Activated T-cell treated with anti-CD3 and anti-CD28 coated beads for 24 hours (primary cell): ENCODE measurements around the gene KIF16B.

Source experiments
- DNase-seq: peaks from one replicate; pipeline ENCODE4 v3.0.0-alpha.2; 2020; ENCODE audit warnings: low read depth

Gene KIF16B

DNA sequence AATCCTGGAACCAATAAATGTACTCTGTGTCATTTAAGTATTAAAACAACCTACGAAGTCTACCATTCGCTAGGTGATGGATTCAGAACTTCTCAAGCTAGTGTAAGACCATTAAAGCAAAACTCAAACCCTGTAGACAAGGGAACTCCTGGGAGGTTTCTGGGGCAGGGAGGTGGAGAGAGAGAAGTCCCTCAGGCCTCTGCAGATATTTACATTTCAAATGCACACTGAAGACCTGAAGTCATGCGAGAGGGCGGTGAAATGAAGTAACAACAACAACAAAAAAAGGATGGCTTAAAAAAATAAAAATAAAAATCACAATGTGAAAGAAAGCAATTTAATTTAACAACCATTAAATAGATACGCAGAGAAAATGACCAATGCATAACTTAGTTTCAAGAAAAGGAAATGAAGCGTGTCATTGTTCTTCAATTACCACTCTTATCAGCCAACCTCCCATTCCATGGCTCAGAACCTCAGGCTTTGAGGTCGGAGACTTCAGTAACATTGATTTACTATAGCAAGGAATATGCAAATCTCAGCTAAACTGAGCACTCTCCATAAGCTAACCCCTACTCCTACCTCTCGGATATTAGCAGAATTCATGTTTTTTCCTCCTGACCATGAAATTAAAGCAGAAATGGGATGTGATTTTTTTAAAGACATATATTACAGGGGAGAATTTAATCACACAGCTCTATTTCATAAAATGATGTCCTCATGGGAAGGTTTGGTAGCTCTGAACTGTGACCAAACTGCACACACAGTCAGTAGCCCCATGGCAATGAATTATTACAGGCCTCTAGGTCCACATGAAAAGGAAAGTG, 140.6 kb downstream of the KIF16B start:
- no peak for DNase-seq

DNA sequence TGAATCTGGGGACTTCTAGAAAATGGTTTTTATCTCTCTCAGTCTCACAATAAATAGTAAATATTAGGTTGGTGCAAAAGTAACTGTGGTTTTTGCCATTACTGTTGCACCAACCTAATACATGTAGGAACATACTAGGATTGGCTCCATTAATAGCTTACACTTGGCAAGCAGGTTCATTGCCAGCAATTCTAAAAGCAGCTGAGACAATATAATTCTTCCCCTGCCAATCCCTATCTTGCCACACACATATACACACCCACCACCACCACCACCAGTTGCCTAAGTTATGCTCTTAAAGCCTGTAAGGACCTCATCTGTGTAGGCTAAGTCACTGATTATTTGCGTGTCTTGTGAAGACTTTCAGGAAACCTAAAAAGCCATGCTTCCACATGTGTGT, 145.1 kb downstream of the KIF16B start:
- no peak for DNase-seq

DNA sequence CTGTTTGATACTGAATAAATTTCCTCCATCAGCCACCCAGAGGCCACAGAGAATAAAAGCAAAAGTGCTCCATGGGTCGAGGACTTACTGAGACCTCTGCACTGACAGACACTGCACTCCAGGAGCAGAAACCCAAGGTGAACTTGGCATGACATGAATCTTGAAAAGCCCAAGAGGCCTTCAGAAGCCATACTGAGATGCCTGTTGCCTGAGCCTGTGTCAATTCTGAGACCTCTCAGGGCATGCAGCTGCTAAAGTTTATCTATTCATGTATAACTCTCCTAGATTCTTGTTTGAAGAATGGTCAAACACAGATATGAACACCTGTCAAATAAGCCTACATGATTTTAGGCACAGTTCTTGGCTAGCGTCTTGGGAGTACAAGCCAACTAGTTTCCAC, 145.7 kb downstream of the KIF16B start:
- no peak for DNase-seq

DNA sequence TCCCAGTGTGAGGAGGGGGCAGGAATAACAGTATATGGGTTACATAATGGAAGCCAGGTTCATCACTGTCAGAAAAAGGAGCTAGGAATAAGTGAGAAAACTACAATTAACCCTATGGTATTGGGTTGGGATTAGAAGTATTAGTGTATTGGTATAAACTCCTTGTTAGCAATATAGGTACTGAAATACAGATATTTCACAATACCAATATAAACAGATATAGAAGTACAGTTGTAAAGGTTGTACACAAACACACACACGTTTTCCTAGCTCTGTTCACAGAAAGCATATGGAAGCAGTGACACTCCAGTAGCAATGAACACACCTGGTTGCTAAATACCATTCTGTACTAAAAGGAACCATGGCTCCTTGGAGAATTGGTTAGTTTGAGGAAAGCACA, 148.5 kb downstream of the KIF16B start:
- DNase-seq, result no peak

DNA sequence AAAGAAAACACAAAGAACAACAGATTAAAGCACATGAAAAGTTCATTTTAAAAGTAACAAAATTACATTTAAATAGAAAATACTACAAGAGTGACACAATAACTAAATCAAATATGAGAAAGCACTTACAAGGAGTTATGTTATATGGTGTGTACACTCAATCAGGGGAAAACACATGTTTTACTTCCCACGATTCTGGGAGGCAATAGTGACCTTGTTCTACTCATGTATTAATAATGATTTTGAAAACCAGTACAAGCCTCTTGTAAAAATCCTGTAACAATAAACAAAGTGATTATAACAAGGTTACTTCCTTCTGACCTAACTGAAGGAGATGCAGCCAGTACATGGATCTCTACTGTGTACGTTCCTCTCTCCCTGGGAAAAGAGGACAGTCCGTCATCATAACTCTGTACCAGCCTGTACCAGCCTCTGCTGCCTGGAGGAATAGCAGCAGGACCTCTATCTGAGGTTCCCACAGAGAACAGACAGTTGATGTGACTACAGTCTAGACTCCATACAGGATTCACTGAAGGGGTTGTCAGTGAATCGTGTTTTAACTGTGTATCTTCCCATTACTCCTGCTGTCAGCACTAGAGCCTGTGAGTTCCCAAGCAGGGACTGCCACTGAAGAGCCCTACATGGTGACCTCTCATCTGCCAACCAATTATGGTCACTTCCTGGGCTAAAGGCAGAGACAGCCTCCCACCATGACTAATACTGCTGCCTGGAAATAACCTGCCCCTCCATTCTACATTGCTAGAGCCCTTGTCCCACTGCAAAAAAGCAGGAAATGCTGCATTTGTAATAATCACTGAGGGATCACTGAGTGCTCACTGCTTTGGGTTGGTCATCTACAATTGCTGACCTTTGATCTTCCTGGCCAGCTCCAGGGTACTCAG, 149.7 kb downstream of the KIF16B start:
- DNase-seq, result no peak

DNA sequence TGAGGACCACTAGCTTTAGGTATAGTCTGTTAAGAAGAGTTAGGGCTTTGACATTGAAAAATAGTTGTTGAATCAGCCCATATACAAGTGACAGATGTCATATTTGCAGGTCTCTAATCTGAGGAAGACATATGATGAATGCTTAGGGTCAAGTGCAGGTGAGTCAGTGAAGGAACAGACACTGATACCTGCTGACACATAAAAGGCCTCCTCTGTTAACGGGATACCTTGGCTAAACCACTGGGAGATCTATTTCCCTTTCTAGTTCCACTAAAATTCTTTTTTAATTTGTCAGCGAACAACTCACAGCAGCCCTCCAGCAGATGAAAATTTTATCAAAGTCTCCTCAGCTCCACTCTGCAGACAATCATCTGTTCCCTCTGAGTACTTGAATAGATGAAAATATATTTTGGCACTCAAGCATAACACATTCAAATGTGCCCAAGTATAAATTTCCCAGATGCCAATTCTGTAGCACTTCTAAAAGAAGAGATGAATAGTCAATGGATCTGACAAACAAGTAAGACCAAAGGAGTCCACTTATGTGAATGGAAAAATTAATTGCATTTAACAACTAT, 154.0 kb downstream of the KIF16B start:
- no peak for DNase-seq

DNA sequence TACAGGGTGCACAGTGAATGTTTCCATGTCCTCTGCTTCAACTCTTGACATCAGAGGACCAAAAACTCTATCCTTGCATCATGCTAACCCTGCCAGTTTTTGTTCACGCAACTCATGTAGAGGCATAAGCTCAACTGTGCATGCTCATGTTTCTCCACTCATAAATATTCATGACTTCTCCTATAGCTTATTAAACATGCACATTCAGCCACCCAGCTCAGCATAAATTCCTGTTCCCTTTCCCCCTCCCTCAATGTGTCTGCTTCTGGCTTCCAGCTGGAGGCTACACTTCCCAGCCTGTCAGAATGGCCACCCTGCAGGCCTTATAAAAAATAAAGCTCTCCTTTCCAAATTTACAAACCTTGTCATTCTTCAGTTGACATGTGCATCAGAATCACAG, 154.6 kb downstream of the KIF16B start:
- DNase-seq, result no peak

DNA sequence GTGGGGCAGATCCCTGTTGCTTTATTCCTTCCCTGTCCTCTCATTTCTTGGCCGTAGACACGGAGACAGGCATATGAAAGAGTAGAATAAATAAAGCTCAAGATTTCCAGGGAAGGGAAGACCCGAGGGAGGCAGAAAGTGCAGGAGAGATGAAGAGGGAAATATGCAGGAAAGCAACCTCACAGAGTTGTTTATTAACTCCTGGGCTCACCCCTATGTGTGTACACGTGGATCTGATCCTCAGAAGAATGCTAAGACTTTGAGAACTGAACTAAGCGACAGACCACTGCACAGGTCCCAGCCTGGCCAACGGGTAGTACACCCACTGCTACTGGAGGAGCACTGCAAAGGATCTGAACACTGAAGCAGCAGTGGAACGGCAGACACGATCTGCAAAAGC, 156.2 kb downstream of the KIF16B start:
- DNase-seq, result no peak

DNA sequence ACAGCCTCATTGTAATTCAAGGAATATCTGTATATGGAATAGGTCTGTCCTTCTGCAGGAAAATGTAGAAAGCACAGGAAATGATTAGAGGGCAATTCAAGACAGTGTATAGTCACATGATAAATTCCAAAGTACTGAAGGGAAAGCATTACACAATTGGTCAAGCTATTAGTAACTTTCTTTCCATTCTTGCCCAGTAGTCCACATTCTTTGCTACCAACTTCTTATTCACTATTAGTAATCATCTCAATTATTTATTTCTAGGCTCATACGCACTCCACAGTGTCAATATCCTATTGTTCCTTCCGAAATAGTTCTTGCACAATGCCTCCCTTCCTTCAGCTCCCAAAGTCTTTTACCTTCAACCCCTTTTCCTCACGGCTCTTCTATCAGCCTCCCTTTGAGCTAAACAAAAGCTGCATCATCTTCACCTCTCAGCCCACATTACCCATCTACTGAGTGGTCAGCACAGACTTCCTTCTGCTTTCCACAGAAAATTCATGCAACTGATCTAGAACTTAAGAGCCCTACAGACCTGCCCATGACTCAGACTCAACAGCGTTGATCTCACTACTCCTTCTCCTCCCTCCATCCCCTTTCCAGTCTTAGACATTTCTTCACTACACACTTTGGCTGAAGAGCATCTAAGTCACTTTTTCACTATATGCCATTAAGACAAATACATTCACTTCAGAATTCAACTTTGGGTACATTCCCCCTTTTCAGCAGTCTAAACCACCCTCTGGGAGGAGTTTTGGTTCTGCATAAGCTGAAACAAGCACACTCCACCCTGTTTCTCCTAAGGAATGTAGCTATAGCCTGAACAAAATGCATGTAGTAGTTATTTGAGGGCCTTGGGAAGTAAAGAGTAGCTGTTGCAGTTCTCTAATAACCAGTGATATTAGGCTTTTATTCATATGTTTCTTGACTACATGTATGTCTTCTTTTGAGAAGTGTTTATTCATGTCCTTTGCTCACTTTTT, 157.9 kb downstream of the KIF16B start:
- no peak for DNase-seq

DNA sequence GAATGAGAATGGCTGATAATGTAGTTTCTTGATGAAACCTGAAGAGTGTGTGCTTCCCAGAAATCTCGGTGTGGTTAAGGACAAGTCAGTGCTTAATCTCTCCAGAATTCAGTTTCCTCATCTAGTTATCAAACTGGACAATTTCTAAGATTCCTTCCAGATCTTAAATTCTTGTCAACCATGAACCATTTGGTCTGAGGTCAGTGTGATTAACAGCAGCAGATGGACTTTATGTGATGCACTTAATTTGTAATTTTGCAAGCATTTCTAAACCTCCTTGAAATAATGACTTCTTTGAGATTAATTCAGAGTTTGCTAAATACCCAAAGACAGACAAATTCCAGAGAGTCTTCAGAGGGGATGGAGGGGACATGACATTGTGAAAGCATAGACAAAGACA, 160.3 kb downstream of the KIF16B start:
- DNase-seq, result no peak

DNA sequence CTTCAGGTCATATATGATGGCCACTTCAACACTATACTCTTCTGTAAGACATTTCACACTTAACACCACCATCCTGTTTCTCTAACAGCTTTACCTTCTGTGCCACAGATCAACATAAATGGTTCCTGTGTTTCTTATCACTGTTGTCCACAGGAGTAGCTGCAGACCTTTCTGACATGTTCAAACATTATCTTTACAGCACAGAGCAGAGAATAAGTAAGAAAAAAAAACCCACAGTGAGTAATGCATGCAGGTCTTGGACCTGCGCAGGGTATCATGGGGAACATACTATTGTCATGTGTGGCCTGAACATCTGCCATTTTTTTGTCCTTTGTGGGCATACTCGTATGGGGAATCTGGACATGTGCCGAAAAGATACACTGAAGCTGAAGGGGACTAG, 161.9 kb downstream of the KIF16B start:
- DNase-seq, result no peak

DNA sequence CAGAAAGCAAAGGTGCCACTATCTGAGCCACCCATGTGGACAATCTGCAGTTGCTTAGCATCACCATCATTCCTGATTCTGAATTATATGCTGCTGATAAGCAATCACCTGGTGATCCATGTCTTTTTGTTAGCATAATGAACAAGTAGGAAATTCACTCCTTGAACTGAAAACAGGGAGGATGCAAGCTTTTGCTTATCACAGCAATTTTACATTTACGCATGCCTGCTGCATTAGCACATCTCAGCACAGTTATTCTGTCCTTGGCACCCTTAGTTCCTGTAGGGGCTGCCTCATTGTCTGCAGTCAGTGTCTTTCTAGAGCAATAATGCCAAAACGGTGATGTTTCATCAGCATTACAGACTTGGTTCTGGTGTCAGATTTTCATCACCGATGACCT, 162.6 kb downstream of the KIF16B start:
- no peak for DNase-seq

DNA sequence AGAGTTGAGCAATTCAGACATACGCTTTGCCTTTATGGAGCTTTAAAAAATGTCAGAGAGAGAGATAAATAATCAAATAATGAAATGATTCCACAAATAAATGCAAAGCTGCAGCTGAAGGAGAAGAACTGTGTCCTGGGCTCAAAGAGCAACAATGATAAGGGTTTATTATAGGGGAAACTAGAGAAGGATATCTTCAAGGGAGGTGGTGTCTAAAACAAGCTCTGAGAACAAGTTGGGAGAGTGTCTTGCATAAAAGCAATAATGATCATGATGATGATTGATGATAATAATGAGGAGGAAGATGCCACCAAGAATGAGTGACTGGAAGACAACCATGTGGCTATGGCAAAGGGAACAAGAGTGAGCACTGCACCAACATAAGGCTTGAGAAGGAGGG, 164.3 kb downstream of the KIF16B start:
- no peak for DNase-seq

DNA sequence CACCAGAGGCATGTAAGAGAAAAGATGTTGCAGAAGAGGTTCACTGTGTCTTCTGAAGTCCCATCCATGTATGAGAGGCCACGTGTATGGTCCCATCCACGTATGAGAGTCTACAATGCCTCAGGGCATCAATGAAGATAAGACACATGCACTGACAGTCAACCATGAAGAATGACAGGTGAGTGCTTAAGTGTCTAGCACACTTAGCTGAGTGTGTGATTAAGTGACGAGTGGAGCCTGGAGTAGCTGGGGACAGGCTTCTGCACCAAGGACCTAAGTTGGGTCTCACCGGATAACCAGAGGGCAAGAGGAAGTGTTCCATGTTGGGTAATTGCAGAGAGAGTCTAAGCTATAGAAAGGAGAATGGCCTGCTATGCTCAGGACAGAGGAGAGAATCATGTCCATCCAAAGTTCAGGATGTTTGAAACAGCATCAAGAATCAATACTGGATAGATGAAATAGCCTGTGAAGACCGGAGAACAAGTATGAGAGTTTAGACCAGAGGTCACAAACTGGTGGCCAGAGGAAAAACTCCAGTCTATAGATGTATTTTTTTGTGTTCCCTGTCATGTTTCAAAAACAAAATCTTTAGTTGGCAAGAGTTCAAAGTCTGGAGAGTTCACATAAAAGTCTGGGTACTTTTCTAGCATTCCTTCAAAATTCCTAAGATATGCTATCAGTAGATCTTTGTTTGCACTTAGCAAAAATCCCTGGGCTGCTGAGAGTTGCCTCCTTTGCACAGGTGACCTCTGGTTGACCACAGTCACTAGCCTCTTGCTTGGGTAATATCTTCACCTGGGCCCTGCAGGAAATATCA, 165.8 kb downstream of the KIF16B start:
- DNase-seq, result no peak

DNA sequence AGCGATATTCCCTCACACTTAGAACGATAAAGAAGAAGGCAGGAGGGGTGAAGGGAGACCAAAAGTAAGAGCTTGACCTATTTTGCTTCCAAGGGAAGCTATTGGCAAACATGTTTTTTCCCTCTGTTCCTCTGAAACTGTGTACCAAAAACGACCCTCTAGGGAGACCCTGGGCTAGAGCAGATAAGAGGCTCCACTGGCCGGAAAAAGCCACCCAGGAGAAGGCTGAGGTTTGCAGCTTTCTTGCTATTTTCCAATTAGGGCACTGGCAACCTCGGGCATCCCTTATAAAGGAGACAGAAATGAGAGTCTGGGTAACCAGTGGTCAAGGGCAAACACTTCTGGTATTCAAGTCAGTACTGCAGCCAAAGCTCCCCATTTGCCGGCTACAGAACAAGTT, 168.0 kb downstream of the KIF16B start:
- no peak for DNase-seq

DNA sequence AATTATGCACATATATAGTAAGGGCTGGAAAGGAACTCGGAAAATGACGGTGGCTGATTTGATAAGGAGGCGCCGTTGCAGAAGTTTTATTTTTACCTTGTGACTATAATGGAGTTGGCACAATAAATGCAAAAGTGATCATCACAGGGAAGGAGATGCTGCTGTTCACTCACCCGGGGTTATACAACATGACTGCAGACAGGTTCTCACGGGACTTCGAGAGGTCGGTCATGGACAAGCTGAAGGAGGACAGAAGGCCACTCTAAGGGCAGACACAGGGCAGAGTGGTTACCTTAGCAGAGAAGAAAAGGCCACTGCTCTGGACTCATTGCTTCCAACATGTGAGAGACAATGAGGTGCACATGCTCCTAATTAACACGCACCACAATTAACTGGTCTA, 168.6 kb downstream of the KIF16B start:
- DNase-seq, result no peak

DNA sequence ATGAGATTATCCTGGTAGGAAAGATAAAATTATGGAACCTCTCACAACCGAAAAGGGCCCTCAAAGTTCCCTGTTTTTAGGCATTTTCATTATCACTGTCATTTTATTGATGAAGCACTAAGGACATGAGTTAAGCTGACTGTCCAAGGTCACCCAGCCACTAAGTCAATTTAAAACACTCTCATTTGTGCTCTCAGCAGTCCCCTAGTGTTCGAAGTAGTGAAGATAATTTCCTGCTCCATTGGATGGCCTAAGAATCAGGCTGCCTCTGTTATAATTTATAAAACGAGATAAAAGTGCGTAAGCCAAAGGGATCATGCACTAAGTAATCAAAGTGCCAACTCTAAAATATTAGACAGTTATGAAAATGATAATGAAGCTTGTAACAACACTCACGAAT, 169.1 kb downstream of the KIF16B start:
- DNase-seq, result no peak

DNA sequence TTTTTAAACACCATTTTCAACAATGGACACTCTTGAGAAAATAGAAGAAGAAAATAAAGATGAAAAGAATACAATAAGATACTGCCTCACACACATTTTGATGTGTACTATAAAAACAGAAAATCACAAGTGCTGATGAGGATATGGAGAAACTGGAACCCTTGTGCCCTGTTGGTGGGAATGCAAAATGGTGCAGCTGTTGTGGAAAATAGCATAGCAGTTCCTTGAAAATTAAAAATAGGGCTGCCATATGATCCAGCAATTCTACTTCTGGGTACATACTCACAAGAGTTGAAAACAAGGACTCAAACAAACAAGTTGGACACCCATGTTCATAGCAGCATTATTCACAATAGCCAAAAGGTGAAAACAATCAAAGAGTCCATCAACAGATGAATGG, 173.0 kb downstream of the KIF16B start:
- DNase-seq, result no peak

DNA sequence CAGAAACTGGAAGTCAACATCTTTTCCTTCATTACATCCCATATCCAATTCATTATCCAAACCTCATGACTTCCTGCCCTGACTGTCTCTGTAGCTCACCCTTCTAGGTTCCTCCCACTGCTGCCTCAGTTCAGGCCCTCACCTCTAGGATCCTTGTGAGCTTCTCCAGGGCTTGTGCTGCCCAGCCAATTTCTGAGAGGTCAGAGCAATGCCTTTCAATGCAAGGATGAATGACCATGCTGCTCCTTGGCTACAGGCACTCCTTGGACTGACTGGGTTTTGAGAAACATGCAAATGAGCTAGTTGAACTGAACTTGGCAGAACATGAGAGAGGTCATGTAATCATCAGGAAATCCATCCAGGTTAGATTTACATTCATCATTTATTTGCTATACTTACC, 173.4 kb downstream of the KIF16B start:
- no peak for DNase-seq

DNA sequence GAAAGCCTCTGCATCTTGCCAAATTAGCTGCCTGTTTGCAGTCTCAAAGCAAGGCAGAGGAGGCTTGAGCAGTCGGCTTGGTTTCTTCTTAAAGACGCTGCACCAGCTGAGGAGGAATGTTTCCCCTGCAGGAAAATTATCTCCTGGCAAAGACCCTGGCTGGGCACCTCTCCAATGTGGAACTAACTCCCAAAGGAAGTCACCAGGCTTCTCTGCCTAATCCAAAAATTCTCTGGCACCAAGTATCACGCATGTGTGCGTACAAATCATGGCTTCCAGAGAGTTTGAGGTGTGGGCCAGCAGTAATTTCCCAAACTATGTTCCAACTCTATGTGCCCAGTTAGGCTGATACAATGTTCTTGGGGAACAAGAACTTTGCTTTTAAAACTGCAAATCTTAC, 176.2 kb downstream of the KIF16B start:
- no peak for DNase-seq

DNA sequence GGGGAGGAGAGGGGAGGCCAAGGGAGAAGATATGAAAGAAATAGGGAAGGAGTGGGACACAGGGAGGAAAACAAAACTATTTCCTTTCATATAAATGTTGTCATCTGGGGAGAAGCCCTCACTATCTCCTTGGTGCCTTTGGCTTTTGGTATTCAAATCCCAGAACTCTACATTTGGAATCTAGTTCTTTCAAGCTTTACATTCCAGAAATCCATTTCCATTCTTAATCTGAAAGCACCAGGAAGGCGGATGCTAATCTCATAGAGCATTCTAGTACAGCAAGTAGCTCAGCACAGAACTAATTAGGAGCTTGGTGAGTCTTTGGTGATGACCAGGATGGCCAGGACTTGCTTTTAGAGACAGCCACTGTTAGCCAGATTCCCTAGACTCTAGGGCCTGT, 177.9 kb downstream of the KIF16B start:
- DNase-seq, result no peak
